Mesendoderm (in vitro differentiated cells): Measurements from ENCODE around the gene TBC1D1.
A peak's percentile ranks its signal among the peaks of the same experiment; 100 is the strongest.

ENCODE experiments used
- DNase-seq: peaks from one replicate; pipeline ENCODE4 v3.0.0; 2013
- H2AK5ac ChIP-seq: 2 replicates; pipeline ENCODE4 v1.6.1; 2013; ENCODE audit warnings: low read length, inconsistent platforms
- H2BK120ac ChIP-seq: 2 replicates; pipeline ENCODE4 v1.6.1; 2013; ENCODE audit warnings: low read depth, mild to moderate bottlenecking, low read length, moderate library complexity, mixed read lengths
- H2BK15ac ChIP-seq: replicated peaks from 2 replicates; pipeline ENCODE4 v1.6.1; 2013; ENCODE audit warnings: low read depth, mild to moderate bottlenecking, moderate library complexity
- H2BK5ac ChIP-seq: 2 replicates; pipeline ENCODE4 v1.6.1; 2013; ENCODE audit warnings: low read length, inconsistent platforms
- H3K18ac ChIP-seq: 2 replicates; pipeline ENCODE4 v1.6.1; 2013; ENCODE audit warnings: mild to moderate bottlenecking, low read length, mixed read lengths
- H3K23ac ChIP-seq: one replicate; pipeline ENCODE4 v1.6.1; 2013; ENCODE audit warnings: low read length
- H3K27ac ChIP-seq: 2 replicates; pipeline ENCODE4 v1.5.1; 2013; ENCODE audit warnings: low read depth, mild to moderate bottlenecking, inconsistent platforms, low read length, moderate library complexity
- H3K27me3 ChIP-seq: 2 replicates; pipeline ENCODE4 v1.6.1; 2013; ENCODE audit warnings: low read length, control low read depth, mild to moderate bottlenecking, inconsistent platforms; ENCODE audit not compliant: insufficient read depth, poor library complexity
- H3K36me3 ChIP-seq: 2 replicates; pipeline ENCODE4 v1.6.1; 2013; ENCODE audit warnings: low read length, inconsistent platforms; ENCODE audit not compliant: control insufficient read depth, insufficient read depth
- H3K4ac ChIP-seq: one replicate; pipeline ENCODE4 v1.6.1; 2013; ENCODE audit warnings: low read depth, mild to moderate bottlenecking, low read length, moderate library complexity
- H3K4me1 ChIP-seq: 2 replicates; pipeline ENCODE4 v1.6.1; 2013; ENCODE audit warnings: low read depth, low read length, inconsistent platforms; ENCODE audit not compliant: control insufficient read depth
- H3K4me2 ChIP-seq: 2 replicates; pipeline ENCODE4 v1.6.1; 2013; ENCODE audit warnings: low read length
- H3K4me3 ChIP-seq: 2 replicates; pipeline ENCODE4 v1.5.1; 2013; ENCODE audit warnings: mild to moderate bottlenecking, low read length
- H3K56ac ChIP-seq: one replicate; pipeline ENCODE4 v1.6.1; 2013; ENCODE audit warnings: low read length
- H3K79me1 ChIP-seq: 2 replicates; pipeline ENCODE4 v1.6.1; 2013; ENCODE audit warnings: low read length, inconsistent platforms
- H3K79me2 ChIP-seq: 2 replicates; pipeline ENCODE4 v1.6.1; 2013; ENCODE audit warnings: mild to moderate bottlenecking, low read length; ENCODE audit not compliant: control insufficient read depth, insufficient read depth
- H3K9ac ChIP-seq: 2 replicates; pipeline ENCODE4 v1.6.1; 2013; ENCODE audit warnings: low read length, inconsistent platforms
- H4K5ac ChIP-seq: one replicate; pipeline ENCODE4 v1.6.1; 2013; ENCODE audit warnings: low read length
- H4K8ac ChIP-seq: one replicate; pipeline ENCODE4 v1.6.1; 2013; ENCODE audit warnings: low read depth, mild to moderate bottlenecking, control low read depth, low read length, moderate library complexity
- WGBS: extraction: QIAGEN DNeasy Blood & Tissue Kit; methylation state at CpG from one replicate; pipeline ENCODE4 v1.1.7; 2013; ENCODE audit warnings: low lambda C conversion rate, missing lambda C conversion rate; ENCODE audit not compliant: insufficient coverage; ENCODE audit errors: extremely low coverage; 5-methylcytosine and 5-hydroxymethylcytosine counted together

The TBC1D1 gene

GRCh38 chr4:38138363-38138762 lies 247.5 kb downstream of the TBC1D1 start:
- Histone ChIP-seq H3K36me3 (peaks cover 2% of the 10 kb centered on the region), H3K18ac (no peak overlapping the region), H3K4ac (no peak overlapping the region), H3K9ac (no peak overlapping the region), H4K8ac (no peak overlapping the region), H2AK5ac (no peak overlapping the region), H3K79me2 (no peaks in the 10 kb centered on the region), H3K27ac (no peak overlapping the region), H4K5ac (no peak overlapping the region), H2BK5ac (no peak overlapping the region), H2BK15ac (no peak overlapping the region), H2BK120ac (no peak overlapping the region), H3K56ac (no peak overlapping the region), H3K4me2 (no peak overlapping the region), H3K4me1 (no peaks in the 10 kb centered on the region), H3K23ac (peak overlapping the region; percentile 48), H3K27me3 (no peaks in the 10 kb centered on the region), H3K4me3 (no peak overlapping the region), H3K79me1 (no peaks in the 10 kb centered on the region)
- DNase-seq = no peak
- WGBS = no CpG with 5 or more reads among the region's 4 CpGs

GRCh38 chr4:38139187-38139586 lies 248.3 kb downstream of the TBC1D1 start:
- H4K5ac ChIP-seq = no peak overlapping the region
- no CpG with 5 or more reads among the region's 4 CpGs for WGBS

GRCh38 chr4:38140643-38141203 lies 249.8 kb downstream of the TBC1D1 start:
- Histone ChIP-seq H3K36me3 (peaks cover 2% of the 10 kb centered on the region), H4K5ac (no peak overlapping the region), H2BK15ac (no peak overlapping the region), H3K23ac (no peak overlapping the region), H3K4me1 (peaks cover 2% of the 10 kb centered on the region), H2AK5ac (no peak overlapping the region), H3K27ac (no peak overlapping the region), H3K56ac (no peak overlapping the region), H3K27me3 (no peaks in the 10 kb centered on the region), H2BK120ac (no peak overlapping the region), H3K18ac (no peak overlapping the region), H2BK5ac (no peak overlapping the region), H3K79me2 (no peaks in the 10 kb centered on the region), H3K4me2 (no peak overlapping the region), H4K8ac (no peak overlapping the region), H3K79me1 (no peaks in the 10 kb centered on the region), H3K9ac (no peak overlapping the region), H3K4ac (no peak overlapping the region), H3K4me3 (no peak overlapping the region)
- WGBS = no CpG with 5 or more reads among the region's 1 CpG
- DNase-seq = no peak

More at GRCh38 chr4:38139187-38139586, 248.3 kb downstream of the TBC1D1 start:
- Histone ChIP-seq H3K79me2 (no peaks in the 10 kb centered on the region), H3K4me1 (peaks cover 2% of the 10 kb centered on the region), H2AK5ac (no peak overlapping the region), H3K4ac (no peak overlapping the region), H2BK5ac (no peak overlapping the region), H3K4me3 (no peak overlapping the region), H3K23ac (no peak overlapping the region), H3K27ac (no peak overlapping the region), H3K56ac (no peak overlapping the region), H3K18ac (no peak overlapping the region), H3K27me3 (no peaks in the 10 kb centered on the region), H3K4me2 (no peak overlapping the region), H3K36me3 (peaks cover 2% of the 10 kb centered on the region), H2BK15ac (no peak overlapping the region), H4K8ac (no peak overlapping the region), H2BK120ac (no peak overlapping the region), H3K9ac (no peak overlapping the region), H3K79me1 (no peaks in the 10 kb centered on the region)
- DNase-seq = no peak

- WGBS = no CpG with 5 or more reads among the region's 8 CpGs
Observed at GRCh38 chr4:38141808-38142500, 251.1 kb downstream of the TBC1D1 start.

GRCh38 chr4:38144031-38144430 lies 253.1 kb downstream of the TBC1D1 start:
- Histone ChIP-seq H3K27me3 (no peaks in the 10 kb centered on the region), H3K18ac (no peak overlapping the region), H3K56ac (no peak overlapping the region), H3K4ac (no peak overlapping the region), H2AK5ac (no peak overlapping the region), H3K27ac (no peak overlapping the region), H3K4me2 (no peak overlapping the region), H4K8ac (no peak overlapping the region), H3K9ac (no peak overlapping the region), H3K79me1 (no peaks in the 10 kb centered on the region), H2BK15ac (no peak overlapping the region), H3K79me2 (no peaks in the 10 kb centered on the region), H2BK5ac (no peak overlapping the region), H3K4me3 (no peak overlapping the region), H3K4me1 (peaks cover 2% of the 10 kb centered on the region), H4K5ac (no peak overlapping the region), H2BK120ac (no peak overlapping the region), H3K23ac (no peak overlapping the region), H3K36me3 (peaks cover 2% of the 10 kb centered on the region)
- WGBS = no CpG with 5 or more reads among the region's 1 CpG
- DNase-seq = no peak

More at GRCh38 chr4:38141808-38142500, 251.1 kb downstream of the TBC1D1 start:
- Histone ChIP-seq H3K79me2 (no peaks in the 10 kb centered on the region), H2BK120ac (no peak overlapping the region), H3K23ac (no peak overlapping the region), H3K27ac (no peak overlapping the region), H3K4me2 (no peak overlapping the region), H3K4me3 (no peak overlapping the region), H3K79me1 (no peaks in the 10 kb centered on the region), H3K18ac (no peak overlapping the region), H2AK5ac (no peak overlapping the region), H3K36me3 (peaks cover 2% of the 10 kb centered on the region), H3K4me1 (peaks cover 2% of the 10 kb centered on the region), H4K5ac (no peak overlapping the region), H3K56ac (no peak overlapping the region), H2BK5ac (no peak overlapping the region), H3K9ac (no peak overlapping the region), H2BK15ac (no peak overlapping the region), H3K27me3 (no peaks in the 10 kb centered on the region), H3K4ac (no peak overlapping the region), H4K8ac (no peak overlapping the region)
- no peak for DNase-seq
